ENCODE results near the gene FAM149A.

FAM149A gene

DNA sequence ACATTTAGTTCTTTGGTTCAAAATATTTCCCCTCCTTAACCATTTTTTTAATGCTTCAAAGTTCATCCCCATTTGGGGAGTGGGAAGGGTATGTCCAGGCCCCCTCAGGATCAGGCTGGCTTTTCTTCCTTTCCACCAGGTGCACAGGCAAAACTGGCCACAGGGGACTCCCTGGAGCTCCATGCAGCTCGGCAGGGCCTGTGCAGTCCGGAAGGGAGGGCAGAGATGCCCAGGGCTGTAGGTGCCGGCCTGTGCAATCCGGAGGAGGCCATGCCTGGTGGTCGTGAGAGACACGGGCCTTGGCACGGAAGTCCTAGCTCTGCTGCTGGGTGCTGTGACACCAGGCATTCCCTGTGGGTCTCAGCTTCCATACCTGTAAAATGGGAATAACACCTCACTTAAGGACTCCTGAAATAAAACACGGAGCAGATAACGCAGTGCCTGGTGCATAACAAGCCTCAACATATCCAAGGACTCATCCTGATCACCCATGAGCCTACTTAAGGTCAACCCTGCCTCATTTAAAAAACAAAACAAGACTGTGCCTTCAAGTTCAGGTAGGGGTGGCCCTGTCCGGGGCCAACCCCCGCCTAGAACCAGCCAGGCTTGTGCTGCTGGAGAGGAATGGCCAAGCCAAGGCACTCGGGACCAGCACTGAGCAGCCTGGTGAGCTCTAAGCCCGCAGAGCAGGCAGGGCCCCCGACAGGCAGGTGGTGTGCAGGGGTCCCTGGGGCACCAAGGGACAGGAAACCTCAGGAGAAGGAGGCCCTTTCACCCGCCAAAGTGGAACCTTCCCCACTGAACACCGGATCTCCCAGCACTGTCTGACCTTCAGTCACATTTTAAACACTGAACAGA, 65.7 kb downstream of the FAM149A start:
- Histone ChIP-seq H3K79me2 (ENCODE audit: insufficient read depth, low read length) (no peaks in the 10 kb centered on the region), H3K36me3 (ENCODE audit: low read length) (no peaks in the 10 kb centered on the region), H3K4me2 (ENCODE audit: low read depth, low read length, poor library complexity, severe bottlenecking) (no peak overlapping the region), H3K4me3 (ENCODE audit: insufficient read depth, low read length, poor library complexity, severe bottlenecking) (no peak overlapping the region), H3K27ac (ENCODE audit: low read depth, low read length) (no peak overlapping the region), H3F3A (ENCODE audit: insufficient read depth) (no peaks in the 10 kb centered on the region), H2AFZ (ENCODE audit: low read depth, low read length, severe bottlenecking) (no peak overlapping the region), H4K20me1 (ENCODE audit: low read depth, low read length) (no peaks in the 10 kb centered on the region), H3K9ac (ENCODE audit: low read length) (no peak overlapping the region), H3K9me3 (ENCODE audit: insufficient read depth, low read length) (no peaks in the 10 kb centered on the region), H3K27me3 (ENCODE audit: low read length) (no peaks in the 10 kb centered on the region), H3K9me2 (replicated peaks; ENCODE audit: insufficient read depth, low read length) (no peaks in the 10 kb centered on the region)
- TF ChIP-seq, protein P1, sequence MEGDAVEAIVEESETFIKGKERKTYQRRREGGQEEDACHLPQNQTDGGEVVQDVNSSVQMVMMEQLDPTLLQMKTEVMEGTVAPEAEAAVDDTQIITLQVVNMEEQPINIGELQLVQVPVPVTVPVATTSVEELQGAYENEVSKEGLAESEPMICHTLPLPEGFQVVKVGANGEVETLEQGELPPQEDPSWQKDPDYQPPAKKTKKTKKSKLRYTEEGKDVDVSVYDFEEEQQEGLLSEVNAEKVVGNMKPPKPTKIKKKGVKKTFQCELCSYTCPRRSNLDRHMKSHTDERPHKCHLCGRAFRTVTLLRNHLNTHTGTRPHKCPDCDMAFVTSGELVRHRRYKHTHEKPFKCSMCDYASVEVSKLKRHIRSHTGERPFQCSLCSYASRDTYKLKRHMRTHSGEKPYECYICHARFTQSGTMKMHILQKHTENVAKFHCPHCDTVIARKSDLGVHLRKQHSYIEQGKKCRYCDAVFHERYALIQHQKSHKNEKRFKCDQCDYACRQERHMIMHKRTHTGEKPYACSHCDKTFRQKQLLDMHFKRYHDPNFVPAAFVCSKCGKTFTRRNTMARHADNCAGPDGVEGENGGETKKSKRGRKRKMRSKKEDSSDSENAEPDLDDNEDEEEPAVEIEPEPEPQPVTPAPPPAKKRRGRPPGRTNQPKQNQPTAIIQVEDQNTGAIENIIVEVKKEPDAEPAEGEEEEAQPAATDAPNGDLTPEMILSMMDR (IDR thresholded peaks at IDR 0.05; ENCODE audit: insufficient read depth, low read length, poor library complexity, severe bottlenecking) = no peak

DNA sequence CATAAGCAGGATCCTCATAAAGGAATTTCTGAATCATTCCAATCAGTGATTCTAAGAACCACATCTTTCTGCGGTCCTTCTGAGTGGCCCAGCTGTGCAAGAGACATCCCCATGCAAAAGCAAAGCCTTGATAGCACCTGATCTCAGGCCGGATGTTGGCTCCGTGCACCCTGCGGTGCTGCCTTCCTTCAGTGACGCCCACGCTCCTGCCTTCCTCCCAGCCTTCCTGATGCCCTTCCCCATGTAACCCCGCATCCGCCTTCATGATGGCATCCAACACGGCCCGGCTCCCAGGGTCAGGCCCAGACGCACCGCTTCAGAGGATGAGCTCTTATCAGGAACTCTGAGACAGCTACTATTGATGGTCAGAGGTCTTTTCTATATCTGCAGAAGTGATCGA, 66.5 kb downstream of the FAM149A start:
- Histone ChIP-seq H3K9ac (ENCODE audit: low read length) (no peak overlapping the region), H2AFZ (ENCODE audit: low read depth, low read length, severe bottlenecking) (no peak overlapping the region), H3K27ac (ENCODE audit: low read depth, low read length) (no peak overlapping the region), H3K79me2 (ENCODE audit: insufficient read depth, low read length) (no peaks in the 10 kb centered on the region), H3K27me3 (ENCODE audit: low read length) (no peaks in the 10 kb centered on the region), H3K4me2 (ENCODE audit: low read depth, low read length, poor library complexity, severe bottlenecking) (no peak overlapping the region), H3K36me3 (ENCODE audit: low read length) (no peaks in the 10 kb centered on the region), H3F3A (ENCODE audit: insufficient read depth) (no peaks in the 10 kb centered on the region), H3K9me2 (replicated peaks; ENCODE audit: insufficient read depth, low read length) (no peaks in the 10 kb centered on the region), H4K20me1 (ENCODE audit: low read depth, low read length) (no peaks in the 10 kb centered on the region), H3K9me3 (ENCODE audit: insufficient read depth, low read length) (no peaks in the 10 kb centered on the region), H3K4me3 (ENCODE audit: insufficient read depth, low read length, poor library complexity, severe bottlenecking) (no peak overlapping the region)
- TF ChIP-seq, protein P1 (IDR thresholded peaks at IDR 0.05; ENCODE audit: insufficient read depth, low read length, poor library complexity, severe bottlenecking) = no peak
- TF ChIP-seq EZH2phosphoT487 (conservative IDR thresholded peaks at IDR 0.05; ENCODE audit: low read length) = no peak

DNA sequence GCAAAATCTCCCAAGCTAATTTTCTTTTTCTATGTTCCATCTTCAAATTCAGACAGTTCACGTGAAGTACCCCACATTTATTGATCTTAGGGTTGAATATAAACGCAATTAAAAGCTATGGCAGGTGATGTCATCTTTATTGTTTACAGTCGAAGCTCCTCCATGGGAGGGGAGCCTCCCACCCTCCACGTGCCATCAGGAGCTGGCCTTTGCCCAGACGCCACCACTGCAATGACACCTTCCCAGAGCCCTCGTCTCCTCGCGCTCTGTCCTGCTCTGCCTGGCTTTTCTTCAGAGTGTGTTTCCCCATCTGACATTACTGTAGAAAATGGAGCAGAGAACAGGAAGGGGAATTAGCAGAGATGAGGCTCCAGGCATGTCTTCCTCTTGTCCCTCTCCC, 68.0 kb downstream of the FAM149A start:
- Histone ChIP-seq H3K79me2 (ENCODE audit: insufficient read depth, low read length) (no peaks in the 10 kb centered on the region), H3K9me3 (ENCODE audit: insufficient read depth, low read length) (no peaks in the 10 kb centered on the region), H4K20me1 (ENCODE audit: low read depth, low read length) (no peaks in the 10 kb centered on the region), H3K36me3 (ENCODE audit: low read length) (no peaks in the 10 kb centered on the region), H3K27ac (ENCODE audit: low read depth, low read length) (no peak overlapping the region), H3F3A (ENCODE audit: insufficient read depth) (no peaks in the 10 kb centered on the region), H2AFZ (ENCODE audit: low read depth, low read length, severe bottlenecking) (no peak overlapping the region), H3K27me3 (ENCODE audit: low read length) (no peaks in the 10 kb centered on the region), H3K9me2 (replicated peaks; ENCODE audit: insufficient read depth, low read length) (no peaks in the 10 kb centered on the region), H3K9ac (ENCODE audit: low read length) (no peak overlapping the region), H3K4me3 (ENCODE audit: insufficient read depth, low read length, poor library complexity, severe bottlenecking) (no peak overlapping the region), H3K4me2 (ENCODE audit: low read depth, low read length, poor library complexity, severe bottlenecking) (no peak overlapping the region)
- TF ChIP-seq, protein P1 (IDR thresholded peaks at IDR 0.05; ENCODE audit: insufficient read depth, low read length, poor library complexity, severe bottlenecking) = no peak
- no peak for TF ChIP-seq EZH2phosphoT487 (conservative IDR thresholded peaks at IDR 0.05; ENCODE audit: low read length)
